GM21576 (cell line): Measurements from ENCODE around the gene SIM1.

Experiments used
- ATAC-seq: cut with Tn5 transposase; IDR thresholded peaks from one replicate; pipeline ENCODE4 v1.9.1; 2021; ENCODE audit warnings: mild to moderate bottlenecking, moderate library complexity; ENCODE audit not compliant: unreplicated experiment

The SIM1 gene

DNA sequence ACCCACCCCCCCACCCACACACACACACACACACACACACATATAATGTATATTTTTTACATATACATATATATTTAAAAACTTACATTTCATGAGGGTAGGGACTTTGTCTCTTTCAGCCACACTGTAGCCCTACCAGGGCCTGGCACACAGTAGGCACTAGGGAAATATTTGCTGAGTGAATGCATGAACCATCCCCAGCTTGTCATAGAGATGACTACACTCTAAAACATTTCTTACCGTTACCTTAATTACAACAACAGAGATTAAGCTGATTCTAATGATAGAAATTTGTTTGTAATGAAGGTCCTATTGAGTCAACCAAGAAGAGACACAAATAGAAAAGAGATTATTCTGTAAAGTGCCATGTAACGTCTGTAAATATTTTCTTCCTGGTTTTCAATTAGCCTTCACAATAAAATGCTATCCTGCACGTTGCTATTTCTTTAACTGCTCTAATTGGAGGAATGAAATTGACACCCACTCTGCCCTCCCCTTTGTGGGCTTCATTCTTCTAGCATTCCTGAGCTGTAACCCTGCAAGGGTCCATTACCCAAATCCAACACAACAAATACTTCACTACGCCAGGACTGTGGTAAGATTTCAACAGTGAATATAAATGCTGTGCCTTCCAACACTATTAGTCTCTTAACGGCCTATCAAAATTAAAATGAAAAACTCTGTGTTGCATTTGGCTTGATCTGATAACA lies 30.8 kb downstream of the SIM1 start:
- no peak for ATAC-seq

DNA sequence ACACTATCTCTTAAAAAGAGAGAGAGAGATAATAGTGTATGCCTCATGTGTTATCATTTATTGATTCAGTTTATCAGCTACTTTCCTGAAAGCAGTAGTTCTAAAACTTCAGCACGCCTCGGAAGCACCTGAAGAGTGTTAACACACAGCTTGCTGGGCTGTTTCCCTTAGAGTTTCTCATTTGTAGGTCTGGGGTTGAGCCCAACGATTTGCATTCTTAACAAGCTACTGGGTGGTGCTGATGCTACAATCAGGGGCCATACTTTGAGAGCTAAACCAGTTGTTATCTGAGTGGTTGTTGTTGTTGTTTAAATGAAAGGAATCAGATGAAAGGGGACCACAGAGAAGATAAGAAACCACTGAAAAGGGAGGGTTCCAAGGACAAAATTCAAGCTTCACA lies 32.6 kb downstream of the SIM1 start:
- no peak for ATAC-seq

DNA sequence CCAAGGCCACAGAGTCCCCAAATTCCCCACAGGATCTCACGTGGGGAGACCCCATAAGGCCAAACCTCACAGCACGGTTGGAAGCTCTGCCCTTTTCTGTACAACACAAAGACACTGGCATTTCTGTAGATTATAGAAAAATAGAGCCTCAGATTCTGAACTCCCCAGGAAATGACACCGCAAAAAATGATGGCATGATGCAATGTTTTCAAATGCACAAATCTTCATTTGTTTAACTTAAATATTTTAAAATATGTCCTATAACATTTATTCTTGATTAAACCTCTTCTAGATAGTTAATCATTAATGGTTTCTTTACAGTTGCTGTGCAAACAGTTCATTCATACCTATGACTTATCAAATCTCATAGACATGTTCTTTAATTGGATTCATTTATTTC lies 33.8 kb downstream of the SIM1 start:
- no peak for ATAC-seq

DNA sequence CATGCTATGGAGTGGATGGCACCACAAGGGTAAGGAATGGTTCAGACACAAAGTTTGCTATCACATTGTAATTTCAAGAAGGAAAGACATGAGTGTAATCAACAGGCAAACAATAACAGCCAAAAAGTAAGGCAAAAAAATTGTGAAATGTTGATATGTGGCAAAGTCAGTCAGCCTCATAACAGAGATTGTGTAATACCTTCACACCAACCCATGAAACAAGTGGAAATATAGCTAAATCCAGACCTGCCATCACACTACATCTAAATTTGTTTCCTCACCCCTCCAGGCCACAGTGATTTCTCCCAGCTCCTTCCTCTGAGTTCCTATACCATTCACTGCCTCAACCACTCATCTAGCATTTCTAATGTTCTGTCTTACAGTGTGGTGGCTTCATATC lies 37.3 kb downstream of the SIM1 start:
- ATAC-seq, result no peak

DNA sequence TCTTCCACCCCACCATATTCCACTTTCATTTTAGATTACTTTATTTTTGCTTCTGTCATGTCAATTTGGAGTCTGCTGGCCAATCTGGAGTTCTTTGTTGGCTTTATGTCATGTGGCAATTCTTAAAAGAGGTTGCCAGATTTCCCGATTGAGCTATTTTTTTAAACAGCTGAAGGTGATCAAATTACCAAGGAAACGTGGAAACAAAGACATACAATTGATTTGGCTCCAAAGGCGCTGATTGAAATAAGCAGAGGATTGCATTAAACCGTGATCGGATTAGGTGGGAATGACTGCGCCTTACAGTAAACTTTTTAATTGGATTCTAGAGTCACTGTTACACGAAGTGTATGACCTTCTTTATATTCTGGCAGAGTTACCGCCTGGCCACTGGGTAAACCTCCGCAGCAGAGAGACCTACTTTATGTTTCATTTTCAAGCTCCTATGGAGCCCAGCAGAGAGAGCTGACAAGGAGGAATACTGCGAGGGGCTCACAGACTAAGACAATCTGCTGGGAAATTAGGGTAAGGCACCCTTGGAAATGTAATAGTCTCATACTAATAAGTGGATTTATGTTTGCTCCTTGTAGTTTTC lies 37.9 kb downstream of the SIM1 start:
- ATAC-seq, result no peak

DNA sequence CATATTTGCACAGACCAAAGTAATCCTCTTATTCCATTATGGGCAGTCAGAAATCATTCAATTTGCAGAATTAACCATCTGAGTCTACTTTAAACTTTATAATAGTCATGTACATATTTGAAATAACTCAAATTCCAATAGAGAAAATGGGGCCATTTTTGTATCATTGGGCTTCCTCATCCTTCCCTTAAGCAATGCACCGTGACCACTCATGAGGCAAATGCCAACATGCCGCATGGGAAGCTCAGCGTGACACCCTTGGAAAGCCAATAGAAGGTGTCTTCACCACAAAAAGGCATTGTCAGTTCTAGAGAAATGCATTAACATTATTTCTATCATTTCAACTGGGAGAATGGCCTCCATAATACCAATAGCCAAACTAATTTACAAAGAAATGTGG lies 38.5 kb downstream of the SIM1 start:
- no peak for ATAC-seq

DNA sequence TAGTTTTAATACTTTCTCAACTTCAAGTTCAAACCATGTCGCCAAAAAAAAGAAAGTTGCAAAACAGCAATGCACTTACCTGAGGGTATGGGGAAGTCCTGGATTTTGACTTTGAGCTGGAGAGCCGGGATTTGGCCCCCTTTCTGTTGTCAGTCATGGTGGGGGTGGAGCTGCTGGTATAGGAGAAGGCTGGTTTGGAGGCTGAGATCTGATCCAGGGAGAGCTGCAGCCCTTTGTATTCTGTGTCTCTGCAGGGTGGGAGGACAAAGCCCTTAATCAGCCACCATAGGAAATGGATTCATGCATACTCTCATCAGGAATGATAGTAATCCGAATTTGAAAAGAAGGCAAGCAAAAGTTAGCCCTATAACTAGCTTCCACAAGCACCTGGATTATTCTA lies 44.0 kb downstream of the SIM1 start:
- ATAC-seq, result no peak

DNA sequence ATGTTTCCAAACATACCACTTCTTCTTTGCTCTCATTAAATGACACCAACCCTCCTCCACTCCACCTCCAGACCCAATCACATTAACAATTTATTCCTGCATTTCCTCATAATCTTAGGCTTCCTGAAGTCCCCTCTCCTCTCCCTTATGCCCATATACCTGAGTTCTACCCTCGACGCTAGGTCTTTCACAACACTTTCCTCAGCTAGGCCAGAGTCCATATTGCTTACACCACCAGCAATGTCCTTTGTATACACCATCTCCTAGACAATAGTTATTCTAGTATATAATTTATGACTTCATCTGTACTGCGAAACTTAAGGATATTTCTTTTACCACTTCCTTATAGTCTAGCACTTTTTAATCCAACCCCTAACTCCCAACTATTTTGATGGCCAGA lies 47.7 kb downstream of the SIM1 start:
- no peak for ATAC-seq

DNA sequence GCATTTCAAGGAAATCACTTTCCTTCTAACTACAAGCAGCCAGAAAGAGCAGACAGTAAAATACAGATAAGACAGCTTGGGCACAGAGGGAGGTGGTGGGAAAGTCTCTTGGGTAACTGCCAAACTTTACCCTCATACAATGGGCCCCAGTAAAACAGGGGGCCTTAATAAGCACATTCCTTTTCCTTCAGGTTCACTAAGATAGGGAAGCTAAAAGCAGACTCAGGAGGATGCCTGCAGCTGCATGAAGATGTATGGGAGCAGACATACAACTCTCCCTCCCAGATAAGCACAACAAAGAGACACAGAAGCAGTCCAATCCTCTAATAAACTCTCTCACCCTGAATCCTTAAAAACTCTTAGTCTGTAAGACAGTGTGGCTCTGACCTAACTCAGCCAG lies 49.0 kb downstream of the SIM1 start:
- no peak for ATAC-seq

DNA sequence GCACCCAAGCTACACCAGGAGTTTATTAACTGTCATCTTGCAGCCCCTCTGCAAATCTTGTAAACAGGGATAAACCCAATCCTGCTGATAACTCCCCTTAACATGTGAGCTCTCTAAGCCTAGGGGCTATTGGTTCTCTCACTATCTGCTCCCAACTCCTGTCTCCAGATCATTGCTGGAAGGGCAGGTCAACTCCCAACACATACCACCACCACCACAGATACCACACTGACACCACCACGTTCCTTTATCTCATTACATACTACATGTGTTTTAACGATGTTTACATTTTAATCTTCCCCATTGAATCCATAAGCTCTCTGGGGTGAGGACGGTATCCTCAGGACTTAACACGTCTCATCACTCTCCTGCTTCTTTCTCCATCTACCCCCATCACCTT lies 51.8 kb downstream of the SIM1 start:
- no peak for ATAC-seq

DNA sequence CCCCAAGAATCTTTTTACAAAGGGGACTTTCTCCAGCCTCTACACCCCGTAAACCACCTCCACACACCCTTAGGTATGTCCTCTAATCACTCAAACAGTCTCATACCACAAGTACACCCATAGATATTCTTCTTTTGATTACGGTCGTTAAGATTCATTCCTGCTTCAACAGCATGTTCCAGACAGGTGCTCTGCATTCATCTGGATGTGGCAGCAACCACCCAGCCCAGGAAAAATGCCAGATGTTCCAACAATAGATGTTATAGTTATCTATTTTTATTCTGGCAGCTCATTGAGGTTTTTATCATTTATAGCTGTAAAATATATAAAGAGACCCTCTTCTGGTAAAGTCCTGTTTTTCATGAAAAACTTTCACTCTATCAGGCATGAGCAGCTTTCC lies 60.7 kb downstream of the SIM1 start:
- no peak for ATAC-seq

DNA sequence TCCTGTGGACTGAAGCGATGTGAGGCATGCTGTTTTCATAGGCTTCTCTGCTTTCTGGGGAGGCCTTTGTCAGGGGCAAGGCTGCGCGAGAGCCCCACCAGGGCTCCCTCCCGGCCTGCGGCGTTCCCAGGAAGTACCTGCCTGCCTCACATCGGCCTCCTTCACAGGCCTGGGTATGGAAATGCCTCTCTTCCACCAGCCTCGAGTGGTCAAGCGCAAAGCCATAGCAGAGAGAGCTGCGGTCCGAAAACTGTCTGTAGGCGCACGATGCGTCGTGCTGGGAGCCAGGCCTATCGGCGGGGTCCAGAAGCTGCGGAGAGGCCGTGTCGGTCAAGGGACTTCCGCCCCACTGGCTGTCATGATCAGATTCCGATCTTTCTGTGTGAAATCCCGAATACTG lies 71.2 kb downstream of the SIM1 start:
- no peak for ATAC-seq

DNA sequence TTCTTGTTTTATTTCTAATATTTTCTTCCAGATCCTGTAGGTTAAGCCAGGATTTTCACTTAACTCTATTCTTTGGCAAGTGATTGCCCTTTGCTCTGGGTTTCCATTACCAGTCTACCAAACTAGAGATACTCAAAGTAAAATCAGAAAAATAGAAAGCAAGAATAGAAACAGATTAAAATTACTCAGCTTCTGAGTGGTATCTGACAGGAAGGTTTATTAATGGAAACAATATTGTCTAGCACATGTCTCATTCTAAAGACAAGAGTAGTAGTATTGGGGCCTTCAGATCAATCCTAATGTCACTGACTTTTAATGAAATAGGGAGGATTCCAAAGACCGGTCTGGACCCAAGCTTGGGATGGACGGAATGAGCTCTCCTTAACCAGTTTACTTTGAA lies 72.3 kb downstream of the SIM1 start:
- no peak for ATAC-seq

DNA sequence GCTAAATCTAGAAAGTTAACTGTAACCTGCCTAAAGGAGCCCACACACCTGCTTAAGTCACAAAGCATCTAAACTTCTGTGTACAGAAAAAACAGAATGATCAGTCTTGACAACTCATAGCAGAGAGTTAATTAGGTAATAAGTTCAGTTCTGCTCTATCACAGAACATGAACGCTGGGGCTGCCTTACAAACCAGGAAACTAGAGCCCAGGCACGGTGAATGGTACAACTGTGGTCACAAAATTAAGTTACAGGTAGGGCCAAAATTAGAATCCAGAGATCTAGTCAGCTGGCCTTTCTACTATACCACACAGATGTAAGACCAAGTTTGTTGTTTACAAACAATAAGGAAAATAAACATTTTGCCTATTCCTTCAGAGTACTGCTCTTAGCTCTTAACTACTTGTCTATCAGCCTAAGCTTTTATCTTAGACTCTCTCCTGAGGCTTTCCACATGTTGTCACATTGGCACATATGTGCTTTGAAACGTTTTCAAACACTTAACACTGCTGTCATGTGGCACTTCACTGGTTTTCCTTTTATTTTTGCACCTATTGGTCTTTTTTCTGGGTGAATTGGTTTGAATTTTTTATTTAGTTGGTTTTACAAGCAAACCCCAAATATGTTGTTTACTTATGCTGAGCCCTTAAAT lies 75.7 kb downstream of the SIM1 start:
- ATAC-seq, result no peak

DNA sequence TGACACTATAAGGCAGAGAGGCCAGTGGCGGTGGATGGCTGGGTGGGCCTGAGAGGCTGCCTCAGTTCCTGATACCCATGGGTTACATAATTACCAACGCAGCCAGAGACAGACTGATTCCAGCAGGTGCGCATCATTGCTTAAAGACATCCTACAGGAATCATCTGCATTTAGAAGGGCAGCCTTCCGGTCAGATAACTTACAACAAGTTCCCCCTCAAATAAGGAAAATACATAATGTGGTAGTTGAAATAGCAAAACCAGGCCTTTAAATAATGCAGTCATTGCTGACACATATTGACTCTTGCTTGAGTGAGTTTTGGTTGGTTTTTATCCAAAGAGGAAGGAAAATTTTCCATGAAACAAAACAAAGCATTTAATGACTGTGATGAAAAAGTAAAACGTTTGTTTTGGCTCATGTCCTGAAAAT lies 81.9 kb downstream of the SIM1 start:
- ATAC-seq, result no peak

DNA sequence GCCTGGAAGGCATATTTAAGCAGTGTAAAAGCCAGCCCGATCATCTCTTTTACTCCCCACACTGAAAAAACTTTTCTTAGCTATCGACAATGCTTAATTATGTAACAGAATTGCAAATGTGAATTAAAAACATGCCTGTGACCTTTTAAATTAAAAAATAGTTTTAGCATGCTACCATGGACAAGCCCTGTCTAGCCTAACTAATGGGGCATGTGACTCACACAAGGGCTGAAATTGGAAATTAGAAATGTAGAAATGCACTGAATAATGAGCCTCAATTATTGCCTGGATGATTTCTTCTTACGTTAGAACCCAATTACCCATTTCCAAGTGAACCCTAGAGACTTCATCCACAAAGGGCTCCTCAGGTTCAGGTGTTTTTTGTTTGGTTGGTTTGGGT lies 82.7 kb downstream of the SIM1 start:
- ATAC-seq, result no peak

DNA sequence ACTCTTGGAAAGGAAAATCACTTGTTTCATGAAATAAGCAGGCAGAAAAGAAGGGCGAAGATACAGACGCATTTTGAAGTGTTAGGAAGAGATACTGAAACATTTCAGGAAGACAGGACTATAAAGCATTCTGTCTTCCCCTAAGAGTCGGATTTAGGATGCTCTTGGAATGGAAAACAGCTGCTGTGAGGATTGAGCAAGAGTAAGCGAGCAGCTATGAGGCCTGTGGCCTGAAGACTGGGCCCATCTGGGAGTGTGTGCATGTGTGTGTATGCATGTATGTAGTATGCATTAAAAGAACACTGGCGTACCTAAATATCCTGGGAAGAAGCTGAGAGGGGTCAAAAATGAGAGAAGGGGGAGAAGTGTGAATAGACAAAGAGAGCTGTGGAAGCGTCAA lies 83.6 kb downstream of the SIM1 start:
- no peak for ATAC-seq

DNA sequence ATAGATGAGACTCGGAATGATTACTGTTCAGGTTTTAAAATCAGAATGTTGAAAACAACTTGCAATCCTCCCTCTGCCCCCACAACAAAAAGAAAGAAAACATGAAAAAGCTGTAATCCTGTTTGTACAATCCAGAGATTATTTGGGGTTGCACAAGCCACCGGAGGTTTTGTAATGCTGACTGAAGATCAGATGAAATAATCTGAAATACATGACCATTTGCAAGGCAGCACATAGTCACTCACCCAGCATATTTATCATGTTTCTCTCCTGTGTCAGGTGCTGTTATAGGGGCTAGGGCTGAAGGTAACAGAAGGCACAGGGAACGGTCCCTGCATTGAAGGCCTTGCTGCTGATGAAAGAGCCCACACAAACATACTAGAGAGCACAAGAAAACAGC lies 85.3 kb downstream of the SIM1 start:
- no peak for ATAC-seq

DNA sequence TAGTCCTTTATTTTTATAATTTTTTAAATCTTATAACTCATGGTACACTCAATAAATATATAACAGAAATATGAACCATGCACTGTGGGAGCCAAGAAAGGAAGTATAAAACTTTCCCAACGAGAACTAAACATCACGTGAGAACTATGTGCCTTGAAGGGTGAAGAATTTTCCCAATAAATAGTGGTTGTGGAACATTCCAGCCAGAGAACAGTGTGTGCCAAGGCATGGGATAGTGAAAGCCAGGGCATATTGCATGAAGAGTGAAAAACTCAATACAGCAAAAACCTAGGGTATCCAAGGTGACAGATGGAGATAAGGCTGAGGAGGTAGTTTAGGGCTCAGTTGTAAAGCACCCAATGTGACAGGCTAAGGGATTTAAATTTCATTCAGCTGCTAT lies 86.1 kb downstream of the SIM1 start:
- no peak for ATAC-seq

DNA sequence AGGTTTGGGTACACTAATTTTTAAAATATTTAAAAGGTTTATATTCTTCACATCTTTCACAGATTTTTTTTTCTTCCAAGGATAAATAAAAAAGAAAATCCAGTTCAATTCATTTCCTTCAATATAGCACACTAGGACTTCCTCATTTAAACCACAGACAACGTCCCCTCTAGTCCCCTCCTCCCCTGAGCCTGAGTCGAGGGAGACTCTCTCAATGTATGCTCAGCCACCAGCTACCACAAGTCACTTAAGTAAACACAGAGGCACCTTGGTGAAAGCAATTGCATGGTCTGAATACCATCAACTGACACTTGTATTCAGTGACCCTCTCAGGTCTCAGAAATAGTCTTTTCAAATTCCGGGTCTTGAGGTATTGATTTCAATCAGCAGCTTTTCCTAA lies 88.6 kb downstream of the SIM1 start:
- ATAC-seq, result peak; percentile 42

DNA sequence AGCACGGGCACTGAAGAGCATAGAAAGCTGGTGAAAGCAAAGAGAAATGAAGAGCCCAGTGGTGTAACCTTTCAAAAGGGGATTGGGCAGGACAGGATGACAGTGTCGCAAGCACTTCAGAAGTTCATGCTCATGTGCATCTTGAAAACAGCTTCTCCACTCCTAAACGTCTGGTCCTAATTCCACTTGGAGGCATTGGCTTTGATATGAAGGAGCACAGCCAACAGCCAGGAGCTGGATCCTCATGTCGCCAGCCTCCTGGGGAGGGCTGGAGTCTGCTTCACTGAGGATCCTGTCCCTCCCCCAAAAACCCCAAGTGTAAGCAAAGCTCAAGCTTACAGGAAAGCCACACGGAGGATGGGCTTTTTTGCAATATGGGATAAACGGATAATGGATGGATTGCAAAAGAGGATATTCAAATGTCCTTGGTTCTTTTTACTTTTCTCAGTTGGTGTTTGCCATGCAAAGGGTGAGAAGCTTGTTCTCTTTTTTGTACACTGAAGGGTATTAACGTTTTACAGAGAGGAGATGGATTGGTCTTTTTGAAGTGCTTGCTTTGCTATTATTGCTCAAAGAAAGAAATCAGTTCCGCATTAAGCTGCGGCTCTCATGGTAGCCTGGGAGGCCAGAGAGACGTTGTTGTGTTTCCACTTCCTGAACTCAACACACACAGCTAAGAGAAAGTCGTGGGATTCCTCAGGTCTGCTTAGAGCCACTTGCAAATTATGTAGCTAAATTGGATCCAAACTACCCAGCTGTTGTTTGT lies 92.2 kb downstream of the SIM1 start:
- ATAC-seq, result no peak

DNA sequence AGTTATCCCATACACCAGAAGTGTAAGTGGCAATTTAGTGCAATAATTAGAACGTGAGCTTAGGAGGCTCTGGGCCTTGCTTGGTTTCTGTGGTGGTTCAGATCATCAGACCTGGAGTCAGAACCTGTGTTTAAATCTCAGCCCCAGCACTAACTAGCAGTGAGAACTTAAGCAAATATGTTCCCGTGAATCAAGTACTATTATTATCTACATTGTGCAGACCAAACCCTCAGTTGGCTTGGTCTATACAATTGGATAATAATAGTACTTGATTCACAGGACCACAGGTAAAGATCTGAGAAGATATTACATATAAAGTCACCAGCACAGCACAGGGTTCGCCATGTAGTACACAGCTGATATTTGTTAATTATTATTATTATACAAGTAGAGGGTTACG lies 93.1 kb downstream of the SIM1 start:
- no peak for ATAC-seq
